Measurements from ENCODE around the gene NLRP5.

- TF ChIP-seq, protein P1, sequence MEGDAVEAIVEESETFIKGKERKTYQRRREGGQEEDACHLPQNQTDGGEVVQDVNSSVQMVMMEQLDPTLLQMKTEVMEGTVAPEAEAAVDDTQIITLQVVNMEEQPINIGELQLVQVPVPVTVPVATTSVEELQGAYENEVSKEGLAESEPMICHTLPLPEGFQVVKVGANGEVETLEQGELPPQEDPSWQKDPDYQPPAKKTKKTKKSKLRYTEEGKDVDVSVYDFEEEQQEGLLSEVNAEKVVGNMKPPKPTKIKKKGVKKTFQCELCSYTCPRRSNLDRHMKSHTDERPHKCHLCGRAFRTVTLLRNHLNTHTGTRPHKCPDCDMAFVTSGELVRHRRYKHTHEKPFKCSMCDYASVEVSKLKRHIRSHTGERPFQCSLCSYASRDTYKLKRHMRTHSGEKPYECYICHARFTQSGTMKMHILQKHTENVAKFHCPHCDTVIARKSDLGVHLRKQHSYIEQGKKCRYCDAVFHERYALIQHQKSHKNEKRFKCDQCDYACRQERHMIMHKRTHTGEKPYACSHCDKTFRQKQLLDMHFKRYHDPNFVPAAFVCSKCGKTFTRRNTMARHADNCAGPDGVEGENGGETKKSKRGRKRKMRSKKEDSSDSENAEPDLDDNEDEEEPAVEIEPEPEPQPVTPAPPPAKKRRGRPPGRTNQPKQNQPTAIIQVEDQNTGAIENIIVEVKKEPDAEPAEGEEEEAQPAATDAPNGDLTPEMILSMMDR (conservative IDR thresholded peaks at IDR 0.05; ENCODE audit: low read depth, low read length), result no peak
- TF ChIP-seq EZH2 (IDR thresholded peaks at IDR 0.05; ENCODE audit: low read length, unreplicated experiment) (no peak), EZH2phosphoT487 (IDR thresholded peaks at IDR 0.05; ENCODE audit: borderline replicate concordance, low read length) (no peak)
Measured at GRCh38 chr19:55962186-55962585, 24.4 kb upstream of the NLRP5 start.
